ENCODE data around the gene M1AP.
A peak's percentile ranks its signal among the peaks of the same experiment; 100 is the strongest.

The M1AP gene

GRCh38 chr2:74690571-74690970, 42.4 kb upstream of the M1AP start:
- TF ChIP-seq CTCF (IDR thresholded peaks at IDR 0.05) = peak; percentile 56

- TF ChIP-seq CTCF (IDR thresholded peaks at IDR 0.05) = no peak
These were observed 41.5 kb upstream of the M1AP start for GRCh38 chr2:74689671-74690070.

GRCh38 chr2:74688881-74689280, 40.8 kb upstream of the M1AP start:
- no peak for TF ChIP-seq CTCF (IDR thresholded peaks at IDR 0.05)

- no peak for TF ChIP-seq CTCF (IDR thresholded peaks at IDR 0.05)
These were observed 37.3 kb upstream of the M1AP start for GRCh38 chr2:74685408-74685807.

- TF ChIP-seq CTCF (IDR thresholded peaks at IDR 0.05) = no peak
These were observed 34.4 kb upstream of the M1AP start for GRCh38 chr2:74682501-74682900.

- TF ChIP-seq CTCF (IDR thresholded peaks at IDR 0.05) = no peak
These were observed 31.5 kb upstream of the M1AP start for GRCh38 chr2:74679615-74680014.

- TF ChIP-seq CTCF (IDR thresholded peaks at IDR 0.05) = no peak
These were observed 28.2 kb upstream of the M1AP start for GRCh38 chr2:74676331-74676730.

GRCh38 chr2:74675090-74675489, 27.0 kb upstream of the M1AP start:
- no peak for TF ChIP-seq CTCF (IDR thresholded peaks at IDR 0.05)

Measured in LNCAP (cell line).